HUES6 (cell line): ENCODE results near the gene TRPC5OS.

Experiments used
- H3K27ac ChIP-seq: 2 replicates; pipeline ENCODE4 v1.7.0; 2013; ENCODE audit warnings: low read depth, mild to moderate bottlenecking, low read length, inconsistent platforms
- H3K27me3 ChIP-seq: 2 replicates; pipeline ENCODE4 v1.6.1; 2013; ENCODE audit warnings: low read length; ENCODE audit not compliant: control insufficient read depth, insufficient read depth
- H3K36me3 ChIP-seq: 2 replicates; pipeline ENCODE4 v1.6.1; 2013; ENCODE audit warnings: low read length; ENCODE audit not compliant: control insufficient read depth, insufficient read depth
- H3K4me1 ChIP-seq: 2 replicates; pipeline ENCODE4 v1.6.1; 2013; ENCODE audit warnings: low read length; ENCODE audit not compliant: control insufficient read depth, insufficient read depth
- H3K4me3 ChIP-seq: 2 replicates; pipeline ENCODE4 v1.5.1; 2013; ENCODE audit warnings: low read depth, low read length
- H3K9ac ChIP-seq: one replicate; pipeline ENCODE4 v1.6.1; 2013; ENCODE audit warnings: mild to moderate bottlenecking, low read length
- H3K9me3 ChIP-seq: 2 replicates; pipeline ENCODE4 v1.6.1; 2013; ENCODE audit warnings: low read depth, low read length; ENCODE audit not compliant: control insufficient read depth, insufficient read depth

The TRPC5OS gene

GRCh38 chrX:111875881-111876280 lies at the start of gene TRPC5OS:
TRPC5OS (plus strand) TSS chrX:111876181; CDS start chrX:111901850, 25,669 bp downstream.
- Histone ChIP-seq H3K27me3 (peaks cover 13% of the 10 kb centered on the region; the same call in 1 of the 2 replicates), H3K4me1 (no peaks in the 10 kb centered on the region), H3K9ac (no peak within 1 kb of the TSS), H3K4me3 (no peak within 1 kb of the TSS), H3K27ac (no peak within 1 kb of the TSS), H3K36me3 (no peaks in the 10 kb centered on the region), H3K9me3 (0 out of 2 replicates have a peak, but pooled peaks cover 5% of the 10 kb centered on the region)

DNA sequence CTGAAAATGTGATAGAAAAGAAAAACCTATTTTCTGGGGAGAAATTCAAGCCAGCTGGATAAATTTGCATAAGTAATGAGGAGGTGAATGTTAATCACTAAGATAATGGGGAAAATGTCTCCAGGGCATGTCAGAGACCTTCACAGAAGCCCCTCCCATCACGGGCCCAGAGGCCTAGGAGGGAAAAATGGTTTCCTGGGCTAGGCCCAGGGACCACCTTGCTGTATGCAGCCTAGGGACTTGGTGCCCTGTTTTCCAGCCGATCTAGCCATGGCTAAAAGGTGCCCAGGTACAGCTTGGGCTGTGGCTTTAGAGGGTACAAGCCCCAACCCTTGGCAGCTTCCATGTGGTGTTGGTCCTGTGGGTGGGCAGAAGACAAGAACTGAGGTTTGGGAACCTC lies 46.6 kb upstream of the TRPC5OS start:
- no peaks in the 10 kb centered on the region for H3K36me3 ChIP-seq
- no peak overlapping the region for H3K27ac ChIP-seq
- peaks cover 28% of the 10 kb centered on the region for H3K9me3 ChIP-seq
- peaks cover 3% of the 10 kb centered on the region; the same call in 1 of the 2 replicates for H3K27me3 ChIP-seq
- H3K4me3 ChIP-seq = no peak overlapping the region
- H3K4me1 ChIP-seq = no peaks in the 10 kb centered on the region
- H3K9ac ChIP-seq = no peak overlapping the region

DNA sequence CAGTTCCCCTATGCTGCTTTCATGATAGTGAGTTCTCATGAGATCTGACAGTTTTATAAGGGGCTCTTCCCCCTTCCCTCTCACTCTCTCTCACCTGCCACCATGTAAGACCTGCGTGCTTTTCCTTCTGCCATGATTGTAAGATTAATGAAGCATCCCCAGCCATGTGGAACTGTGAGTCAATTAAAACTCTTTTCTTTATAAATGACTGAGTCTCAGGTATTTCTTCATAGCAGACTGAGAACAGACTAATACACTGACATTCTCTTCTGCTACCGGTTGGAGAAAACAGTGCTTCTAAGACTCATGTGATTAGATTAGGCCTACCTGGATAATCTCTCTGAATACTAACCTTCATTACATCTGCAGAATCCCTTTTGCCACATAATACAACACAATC lies 45.4 kb upstream of the TRPC5OS start:
- H3K27me3 ChIP-seq = peaks cover 10% of the 10 kb centered on the region; the same call in 1 of the 2 replicates
- H3K4me3 ChIP-seq = no peak overlapping the region
- no peaks in the 10 kb centered on the region for H3K36me3 ChIP-seq

DNA sequence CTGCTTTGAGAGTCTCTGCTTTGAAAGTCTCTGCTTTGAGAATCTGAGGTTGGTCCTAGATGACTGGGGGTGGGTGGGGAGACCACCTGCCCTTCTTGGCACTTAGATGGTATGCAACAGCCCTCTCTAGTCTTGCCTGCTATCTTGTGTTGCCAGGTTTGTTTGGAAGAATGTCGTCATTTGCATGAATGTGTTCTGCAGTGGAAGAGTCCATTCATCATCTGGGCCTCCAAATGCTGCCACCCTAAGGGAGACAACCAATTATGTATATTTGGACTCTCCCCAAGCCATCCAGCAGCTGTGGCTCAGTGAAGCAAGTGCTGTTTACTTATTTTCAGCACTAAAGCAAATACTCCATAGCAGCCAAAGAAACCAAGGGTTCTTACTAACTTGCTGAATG lies 44.6 kb upstream of the TRPC5OS start:
- H3K27me3 ChIP-seq = peaks cover 14% of the 10 kb centered on the region; the same call in 1 of the 2 replicates
- no peak overlapping the region for H3K9ac ChIP-seq
- no peaks in the 10 kb centered on the region for H3K4me1 ChIP-seq
- peaks cover 28% of the 10 kb centered on the region for H3K9me3 ChIP-seq
- H3K27ac ChIP-seq = no peak overlapping the region
- no peak overlapping the region for H3K4me3 ChIP-seq
- no peaks in the 10 kb centered on the region for H3K36me3 ChIP-seq

More for the DNA sequence above, 45.4 kb upstream of the TRPC5OS start:
- Histone ChIP-seq H3K9ac (no peak overlapping the region), H3K4me1 (no peaks in the 10 kb centered on the region), H3K9me3 (peaks cover 28% of the 10 kb centered on the region), H3K27ac (no peak overlapping the region)

DNA sequence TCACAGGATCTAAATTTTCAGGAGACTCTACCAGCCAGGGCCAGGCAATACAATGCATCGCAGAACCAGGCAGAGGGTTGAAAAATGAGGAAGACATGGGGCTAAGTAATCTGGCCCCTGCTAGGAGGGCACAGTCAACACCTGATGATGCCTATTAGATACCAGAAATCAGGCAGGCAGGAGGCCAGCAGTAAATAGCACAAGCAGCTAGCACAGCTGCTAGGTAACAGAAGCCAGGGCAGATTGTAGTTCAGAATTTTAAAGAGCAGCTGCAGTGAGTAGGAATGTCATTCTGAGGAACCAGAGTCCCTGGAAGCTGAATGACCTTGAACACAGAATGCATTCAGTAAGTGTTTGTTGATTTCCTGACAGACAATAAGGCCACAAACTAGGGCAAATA lies 38.8 kb upstream of the TRPC5OS start:
- Histone ChIP-seq H3K27ac (no peak overlapping the region), H3K4me3 (no peak overlapping the region), H3K4me1 (no peaks in the 10 kb centered on the region), H3K36me3 (no peaks in the 10 kb centered on the region), H3K27me3 (peaks cover 18% of the 10 kb centered on the region; the same call in 1 of the 2 replicates), H3K9ac (no peak overlapping the region), H3K9me3 (no peaks in the 10 kb centered on the region)

- Histone ChIP-seq H3K36me3 (no peaks in the 10 kb centered on the region), H3K9ac (no peak overlapping the region), H3K27me3 (peaks cover 6% of the 10 kb centered on the region; the same call in 1 of the 2 replicates), H3K9me3 (no peaks in the 10 kb centered on the region), H3K4me3 (no peak overlapping the region), H3K27ac (no peak overlapping the region), H3K4me1 (no peaks in the 10 kb centered on the region)
Observed at GRCh38 chrX:111847491-111848133, 28.4 kb upstream of the TRPC5OS start.

DNA sequence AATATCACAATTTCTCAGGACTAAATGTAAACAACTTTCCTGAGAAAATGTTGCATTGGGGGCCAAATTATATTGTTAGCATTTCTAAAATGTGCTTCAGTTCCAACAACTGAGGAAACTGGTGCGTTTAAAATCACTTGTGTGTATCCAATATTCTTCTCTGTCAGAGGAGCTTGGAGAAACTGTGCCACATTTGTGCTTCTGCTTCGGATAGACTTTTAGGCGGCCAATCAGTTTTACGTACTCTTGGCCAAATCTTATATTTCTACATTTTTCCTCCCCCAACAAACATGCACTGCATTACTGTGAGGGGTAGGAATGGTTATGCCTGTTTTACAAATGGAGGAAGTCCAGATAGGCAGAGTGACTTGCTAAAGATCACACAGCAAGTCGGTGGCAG lies 27.4 kb upstream of the TRPC5OS start:
- Histone ChIP-seq H3K27me3 (peaks cover 6% of the 10 kb centered on the region; the same call in 1 of the 2 replicates), H3K9ac (no peak overlapping the region), H3K4me1 (no peaks in the 10 kb centered on the region), H3K27ac (no peak overlapping the region), H3K9me3 (no peaks in the 10 kb centered on the region), H3K4me3 (no peak overlapping the region), H3K36me3 (no peaks in the 10 kb centered on the region)

GRCh38 chrX:111850975-111851374 lies 25.0 kb upstream of the TRPC5OS start:
- H3K4me1 ChIP-seq = no peaks in the 10 kb centered on the region
- H3K4me3 ChIP-seq = no peak overlapping the region
- H3K27me3 ChIP-seq = peaks cover 6% of the 10 kb centered on the region; the same call in 1 of the 2 replicates
- no peak overlapping the region for H3K9ac ChIP-seq
- H3K27ac ChIP-seq = no peak overlapping the region
- no peaks in the 10 kb centered on the region for H3K9me3 ChIP-seq
- no peaks in the 10 kb centered on the region for H3K36me3 ChIP-seq

- H3K9me3 ChIP-seq = no peaks in the 10 kb centered on the region
- no peaks in the 10 kb centered on the region for H3K36me3 ChIP-seq
- no peak overlapping the region for H3K9ac ChIP-seq
- H3K27ac ChIP-seq = no peak overlapping the region
- no peak overlapping the region for H3K4me3 ChIP-seq
- H3K27me3 ChIP-seq = peaks cover 6% of the 10 kb centered on the region; the same call in 1 of the 2 replicates
- no peaks in the 10 kb centered on the region for H3K4me1 ChIP-seq
Observed at GRCh38 chrX:111854556-111855490, 21.2 kb upstream of the TRPC5OS start.

DNA sequence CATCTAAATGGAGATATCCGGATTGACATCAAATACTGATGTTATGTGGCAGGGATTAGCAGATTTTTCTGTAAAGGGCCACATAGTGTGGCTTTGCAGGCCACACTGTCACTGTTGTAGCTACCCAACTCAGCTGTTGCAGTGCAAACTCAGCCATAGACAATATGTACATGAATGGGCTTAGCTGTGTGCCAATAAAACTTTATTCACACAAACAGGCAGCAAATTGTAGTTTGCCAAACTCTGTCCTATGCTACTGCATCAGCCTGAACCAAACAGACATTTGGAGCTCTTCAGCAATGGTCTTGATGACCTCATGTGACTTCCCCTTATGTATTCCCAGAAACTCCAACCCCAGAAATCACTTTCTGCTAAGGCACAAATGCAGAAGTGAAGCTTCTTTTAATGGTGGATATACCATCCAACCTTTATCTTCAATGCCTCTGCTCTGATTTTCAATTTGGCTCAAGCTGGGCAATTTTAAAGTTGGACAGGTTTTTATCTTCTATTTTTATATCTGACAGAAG lies 18.4 kb upstream of the TRPC5OS start:
- Histone ChIP-seq H3K9me3 (no peaks in the 10 kb centered on the region), H3K27me3 (peaks cover 6% of the 10 kb centered on the region; the same call in 1 of the 2 replicates), H3K36me3 (no peaks in the 10 kb centered on the region), H3K9ac (no peak overlapping the region), H3K4me1 (no peaks in the 10 kb centered on the region), H3K27ac (no peak overlapping the region), H3K4me3 (no peak overlapping the region)
